K562 (cell line): ENCODE measurements around the gene MAP3K12. TPM values are rescaled to one million over a fixed set of nuclear protein-coding genes. Genes with fewer than 3 reads are reported as not detected.

Source experiments
- ATAC-seq: fragments of 200-7000 bp; cut with Tn5 transposase; 3 replicates; pipeline ENCODE4 v1.9.1; 2020; ENCODE audit warnings: moderate library complexity
- BruUV-seq: library from RNA; stranded (reverse); fragments of 400-500 nt; replicated peaks from 2 replicates; lab custom pipeline; 2021; lab: Mats Ljungman, UMichigan
- CTCF ChIA-PET: fragments of 300-600 bp; formaldehyde crosslinking; extraction: SDS; loops from one replicate; lab custom pipeline; 2021; ENCODE audit warnings: low intra/inter-chr PET ratio; lab: Yijun Ruan, JAX
- POLR2A ChIA-PET: fragments of 300-600, 350-650 bp; sonication (Branson Sonifier 250); formaldehyde crosslinking; extraction: SDS; loops from one replicate; lab custom pipeline; 2021; ENCODE audit warnings: antibody characterized with exemption, inconsistent platforms; lab: Yijun Ruan, JAX
- DNase-seq, 4 experiments: peaks; one replicate each; pipeline versions ENCODE4 v3.0.0 to v3.0.0-alpha.2; 2011 to 2018; ENCODE audit warnings: low spot score in 3 of 4, mixed read lengths in 3 of 4; ENCODE audit errors: extremely low read depth in 1 of 4
- FAIRE-seq: peaks from 2 replicates; lab custom pipeline; 2011; peaks lifted over from hg19 to GRCh38; lab: Jason Lieb, UNC
- H2AFZ ChIP-seq: 2 replicates; pipeline ENCODE4 v1.6.0; 2011; ENCODE audit warnings: low read depth, low read length, control low read depth, inconsistent platforms
- H3K27ac ChIP-seq: fragments of 200-600 bp; 3 replicates; pipeline ENCODE4 v1.8.0; 2011; ENCODE audit warnings: low read depth, mild to moderate bottlenecking, control low read depth, inconsistent platforms, low read length, moderate library complexity, mixed read lengths; ENCODE audit errors: extremely low read depth
- H3K27me3 ChIP-seq, 2 experiments: fragments of 300-600 bp in 1 of 2; 2 replicates in 1 of 2; 3 replicates in 1 of 2; pipeline versions ENCODE4 v1.6.0 to v1.8.0; 2011; ENCODE audit warnings: inconsistent platforms in 2 of 2, low read length in 2 of 2, mild to moderate bottlenecking in 1 of 2, mixed read lengths in 1 of 2, moderate library complexity in 1 of 2; ENCODE audit not compliant: control insufficient read depth in 2 of 2, insufficient read depth in 2 of 2
- H3K36me3 ChIP-seq: fragments of 300-600 bp; 3 replicates; pipeline ENCODE4 v1.8.0; 2011; ENCODE audit warnings: mild to moderate bottlenecking, low read length, inconsistent platforms; ENCODE audit not compliant: control insufficient read depth, insufficient read depth
- H3K4me1 ChIP-seq, 2 experiments: fragments of 200-600 bp in 1 of 2; replicated peaks in 1 of 2; 2 replicates in 1 of 2; 3 replicates in 1 of 2; pipeline versions ENCODE4 v1.5.1 to v1.8.0; 2011; ENCODE audit warnings: inconsistent platforms in 2 of 2, low read length in 2 of 2, mild to moderate bottlenecking in 1 of 2, mixed read lengths in 1 of 2, moderate library complexity in 1 of 2; ENCODE audit not compliant: control insufficient read depth in 2 of 2, insufficient read depth in 2 of 2
- H3K4me2 ChIP-seq: 2 replicates; pipeline ENCODE4 v1.6.1; 2011; ENCODE audit warnings: low read length, control low read depth, inconsistent platforms, mixed read lengths; ENCODE audit not compliant: insufficient read depth
- H3K4me3 ChIP-seq: fragments of 200-600 bp; sonication (generic), shearing (Covaris generic); 2 replicates; pipeline ENCODE4 v1.5.1; 2016; ENCODE audit warnings: control low read depth, inconsistent platforms
- H3K79me2 ChIP-seq: fragments of 200-600 bp; 3 replicates; pipeline ENCODE4 v1.8.0; 2011; ENCODE audit warnings: low read length, inconsistent platforms; ENCODE audit not compliant: control insufficient read depth, insufficient read depth
- H3K9ac ChIP-seq, 2 experiments: 2 replicates each; pipeline versions ENCODE4 v1.6.0 to v1.6.1; 2011; ENCODE audit warnings: low read depth in 2 of 2, low read length in 2 of 2, control low read depth in 1 of 2, inconsistent platforms in 1 of 2, mild to moderate bottlenecking in 1 of 2, mixed read lengths in 1 of 2; ENCODE audit not compliant: insufficient read depth in 1 of 2
- H3K9me1 ChIP-seq: one replicate; pipeline ENCODE4 v1.6.0; 2011; ENCODE audit warnings: inconsistent platforms, mild to moderate bottlenecking, low read length, moderate library complexity; ENCODE audit not compliant: control insufficient read depth, insufficient read depth
- H3K9me3 ChIP-seq: replicated peaks from 2 replicates; pipeline ENCODE4 v1.5.1; 2011; ENCODE audit warnings: low read depth, low read length, inconsistent platforms; ENCODE audit not compliant: control insufficient read depth, insufficient read depth
- H4K20me1 ChIP-seq: replicated peaks from 2 replicates; pipeline ENCODE4 v1.6.1; 2011; ENCODE audit warnings: low read length, inconsistent platforms, mixed read lengths; ENCODE audit not compliant: control insufficient read depth, insufficient read depth
- CEBPB ChIP-seq: fragments of 450-650 bp; IDR thresholded peaks from 2 replicates; pipeline ENCODE4 v1.6.1; 2016; ENCODE audit warnings: missing genetic modification characterization, missing compliant biosample characterization
- CEBPG ChIP-seq, 3 experiments: fragments of 200-800 bp in 1 of 3; sonication (Bioruptor generic) in 1 of 3; sonication (generic) in 1 of 3; formaldehyde crosslinking in 1 of 3; IDR thresholded peaks in 2 of 3; conservative IDR thresholded peaks in 1 of 3; 2 replicates each; pipeline versions ENCODE4 v1.6.1 to v1.8.0; 2016 to 2022; ENCODE audit warnings: missing compliant biosample characterization in 2 of 3, missing genetic modification characterization in 2 of 3, mild to moderate bottlenecking in 1 of 3, missing genetic modification reagents in 1 of 3
- GABPA ChIP-seq: fragments of 200-800 bp; sonication (Bioruptor generic); conservative IDR thresholded peaks from 2 replicates; pipeline ENCODE4 v1.6.1; 2016; ENCODE audit warnings: low read depth, missing genetic modification characterization, missing compliant biosample characterization
- TAF1 ChIP-seq: IDR thresholded peaks from 2 replicates; pipeline ENCODE4 v1.6.1; 2011; ENCODE audit warnings: mild to moderate bottlenecking, low read length, moderate library complexity; ENCODE audit not compliant: insufficient read depth, control insufficient read depth, severe bottlenecking; ENCODE audit errors: extremely low read depth
- ZNF274 ChIP-seq: IDR thresholded peaks from 2 replicates; pipeline ENCODE4 v1.6.1; 2011; ENCODE audit warnings: low read depth, mild to moderate bottlenecking, low read length, moderate library complexity, borderline replicate concordance
- ZNF384 ChIP-seq: IDR thresholded peaks from 2 replicates; pipeline ENCODE4 v1.6.1; 2012; ENCODE audit warnings: low read depth, low read length, improper control_type of control experiment
- WGBS: fragments of 100-300 bp; shearing (Covaris generic); methylation state at CpG from one replicate; pipeline ENCODE4 v1.1.6; 2016; ENCODE audit warnings: low coverage, mixed read lengths; ENCODE audit not compliant: insufficient coverage; ENCODE audit errors: missing lambda C conversion rate; 5-methylcytosine and 5-hydroxymethylcytosine counted together
- in situ Hi-C: fragments of 300-500 bp; cut with MboI; formaldehyde crosslinking; loops from 4 replicates; pipeline ENCODE4 v1.15.0; 2018; ENCODE audit warnings: inconsistent platforms, mixed read lengths
- intact Hi-C: fragments of 100-400 bp; cut with micrococcal nuclease; formaldehyde crosslinking; loops from 2 replicates; pipeline ENCODE4 v1.14.2; 2022
- polyA plus RNA-seq, 8 experiments: library from polyadenylated mRNA; depleted of rRNA in 4 of 8; stranded (reverse) in 5 of 8; unstranded in 3 of 8; fragments of >200 nt; fragmentation: Nextera tagmentation in 2 of 8; fragmentation: Illumina TruSeq in 1 of 8; extraction: Ambion mirVana in 2 of 8; extraction: Trizol in 1 of 8; gene quantifications; 2 replicates each; pipeline versions ENCODE4 v1.2.1 to v1.2.3, GENCODE V29; 2011 to 2014; ENCODE audit warnings: inconsistent platforms in 1 of 8, missing spikeins in 1 of 8
- total RNA-seq, 7 experiments: library from RNA; depleted of rRNA in 6 of 7; stranded (reverse); fragments of >200 nt in 6 of 7; fragmentation: Illumina TruSeq in 2 of 7; extraction: Trizol in 2 of 7; gene quantifications; 2 replicates each; pipeline versions ENCODE4 v1.2.1 to v1.2.3, GENCODE V29; 2011 to 2021; ENCODE audit warnings: low replicate concordance in 1 of 7
- TF ChIP-seq, protein P1 (sequence below): sonication (generic); formaldehyde crosslinking; IDR thresholded peaks from 2 replicates; pipeline ENCODE4 v1.8.0; 2022; ENCODE audit warnings: missing genetic modification reagents, mild to moderate bottlenecking, borderline replicate concordance

The MAP3K12 gene
- total and polyA plus RNA-seq, 9 of the 15 experiments (the other 6 are each of a cell fraction or from before 2014, with no cell fraction given), result 0.10 to 2.4 (median 1.6) TPM

DNA sequence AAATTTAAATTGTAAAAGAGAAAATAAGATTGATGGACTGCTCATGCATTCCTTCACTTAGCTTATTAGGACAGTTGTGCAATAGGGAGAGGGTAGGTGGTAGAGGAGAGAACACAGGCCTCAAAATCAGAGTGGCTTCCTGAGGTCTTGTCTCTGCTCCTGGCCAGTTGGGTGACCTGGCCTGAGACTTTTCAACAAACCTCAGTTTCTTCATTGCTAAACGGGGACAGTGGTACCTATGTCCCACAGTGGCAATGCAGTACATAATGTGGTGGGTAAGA lies 2.6 kb downstream of the MAP3K12 start:
- FAIRE-seq, result no peak
- peak overlapping the region; percentile 28; the same call in 1 of the 2 replicates for H3K4me2 ChIP-seq
- POLR2A ChIA-PET, result interaction anchor here (0.6 to 1.2 kb wide), 3 partner anchors 9 to 42 kb away, joined by 3 to 7 read pairs (median 4); no protein-coding TSS in a partner anchor

More for the DNA sequence above, 2.6 kb downstream of the MAP3K12 start:
- intact Hi-C loops (no loop called here), in situ Hi-C loops (no loop called here)
- DNase-seq (no peak), ATAC-seq (no peak)
- WGBS, result 0% methylated on average over 1 of the region's 1 CpG
- CTCF ChIA-PET, result no interaction called here
- H3K4me3 ChIP-seq, result no peak overlapping the region
- H3K9me3 ChIP-seq, result no peaks in the 10 kb centered on the region
- peaks cover 42 to 55% of the 10 kb centered on the region in 2 experiments; a peak in 4 of 5 replicates for H3K4me1 ChIP-seq
- H3K9ac ChIP-seq, result no peak overlapping the region; a peak in 1 of 4 replicates
- TF ChIP-seq CEBPG (CRISPR knock-in tag; IDR thresholded peaks at IDR 0.05) (no peak), CEBPG (tag; conservative IDR thresholded peaks at IDR 0.05 in 1 of 2, IDR thresholded peaks at IDR 0.05 in 1 of 2) (peak in 1 of 2 experiments; percentile 36; a peak in 1 of 4 replicates), ZNF274 (no peak), ZNF384 (no peak), CEBPB (tag) (peak; percentile 69), TAF1 (no peak), GABPA (tag) (0 out of 2 replicates have a peak, but pooled peaks have one; percentile 11)
- TF ChIP-seq, protein P1, sequence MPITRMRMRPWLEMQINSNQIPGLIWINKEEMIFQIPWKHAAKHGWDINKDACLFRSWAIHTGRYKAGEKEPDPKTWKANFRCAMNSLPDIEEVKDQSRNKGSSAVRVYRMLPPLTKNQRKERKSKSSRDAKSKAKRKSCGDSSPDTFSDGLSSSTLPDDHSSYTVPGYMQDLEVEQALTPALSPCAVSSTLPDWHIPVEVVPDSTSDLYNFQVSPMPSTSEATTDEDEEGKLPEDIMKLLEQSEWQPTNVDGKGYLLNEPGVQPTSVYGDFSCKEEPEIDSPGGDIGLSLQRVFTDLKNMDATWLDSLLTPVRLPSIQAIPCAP (CRISPR knock-in tag), result no peak
- H3K27me3 ChIP-seq, result no peaks in the 10 kb centered on the region
- no peak overlapping the region for H3K27ac ChIP-seq
- no TSS peak for BruUV-seq
- H2AFZ ChIP-seq, result peak overlapping the region; percentile 41; the same call in 1 of the 2 replicates
- peaks cover 12% of the 10 kb centered on the region for H3K79me2 ChIP-seq
- H4K20me1 ChIP-seq, result no peaks in the 10 kb centered on the region
- no peaks in the 10 kb centered on the region for H3K9me1 ChIP-seq
- no peaks in the 10 kb centered on the region for H3K36me3 ChIP-seq
